Mesothelial cell of epicardium (in vitro differentiated cells): ENCODE data around the gene CCDC117. TPM values are rescaled to one million over a fixed set of nuclear protein-coding genes. Genes with fewer than 3 reads are reported as not detected.
A peak's percentile ranks its signal among the peaks of the same experiment; 100 is the strongest.
"Not testable (repeated sequence)": the region's sequence is repeated elsewhere in the genome, so short reads cannot be mapped to it uniquely, and the experiment has no call there.

Experiments
- DNase-seq, 2 experiments: peaks; one replicate each; pipeline ENCODE4 v3.0.0; 2021; ENCODE audit warnings: low spot score in 2 of 2; ENCODE audit not compliant: unreplicated experiment in 2 of 2
- H3K27ac Mint-ChIP-seq: 2 replicates; pipeline ENCODE4 v1.8.0; 2021; ENCODE audit warnings: mixed read lengths
- H3K27me3 Mint-ChIP-seq: 2 replicates; pipeline ENCODE4 v1.8.0; 2021; ENCODE audit warnings: low read depth, mixed read lengths
- H3K36me3 Mint-ChIP-seq: 2 replicates; pipeline ENCODE4 v1.8.0; 2021; ENCODE audit warnings: mixed read lengths
- H3K4me1 Mint-ChIP-seq: 2 replicates; pipeline ENCODE4 v1.8.0; 2021; ENCODE audit warnings: mixed read lengths
- H3K4me3 Mint-ChIP-seq: 2 replicates; pipeline ENCODE4 v1.8.0; 2021; ENCODE audit warnings: mild to moderate bottlenecking, moderate library complexity, mixed read lengths
- H3K9me3 Mint-ChIP-seq: 2 replicates; pipeline ENCODE4 v1.8.0; 2021; ENCODE audit warnings: mixed read lengths
- CTCF ChIP-seq: fragments of 200-600 bp; sonication (generic); IDR thresholded peaks from one replicate; pipeline ENCODE4 v1.5.0; 2021; ENCODE audit warnings: antibody characterized with exemption; ENCODE audit not compliant: unreplicated experiment
- total RNA-seq: library from RNA; stranded (reverse); gene quantifications from 3 replicates; pipeline ENCODE4 v1.2.1, GENCODE V29; 2021

The CCDC117 gene
- total RNA-seq, 1 donor from 2014 or later = 22.8 TPM

GRCh38 chr22:28819253-28820096, 47.0 kb downstream of the CCDC117 start:
- H3K27ac Mint-ChIP-seq = peak overlapping the region; percentile 83
- no peak for TF ChIP-seq CTCF
- no peaks in the 10 kb centered on the region for H3K9me3 Mint-ChIP-seq
- no peak for DNase-seq
- no peak overlapping the region for H3K4me3 Mint-ChIP-seq
- peaks cover 20% of the 10 kb centered on the region for H3K4me1 Mint-ChIP-seq
- peaks cover 1% of the 10 kb centered on the region for H3K36me3 Mint-ChIP-seq
- no peaks in the 10 kb centered on the region for H3K27me3 Mint-ChIP-seq

DNA sequence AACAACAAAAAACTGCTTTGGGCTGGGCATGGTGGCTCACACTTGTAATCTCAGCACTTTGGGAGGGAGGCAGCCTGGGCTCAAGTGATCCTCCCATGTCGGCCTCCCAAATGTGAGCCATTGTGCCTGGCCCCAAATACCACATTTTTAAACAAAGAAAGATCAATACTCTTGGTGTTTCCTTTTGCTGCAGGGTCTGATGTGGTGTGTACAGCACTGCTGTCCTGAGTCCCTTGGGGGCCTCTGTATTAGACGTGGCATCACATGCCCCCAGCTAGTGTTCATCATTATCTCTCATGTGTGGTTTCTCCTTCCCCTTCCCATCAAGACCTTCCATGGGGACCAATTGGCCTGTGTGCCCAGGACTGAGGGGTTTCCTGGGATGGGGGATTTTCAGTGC, 48.4 kb downstream of the CCDC117 start:
- TF ChIP-seq CTCF = no peak
- Mint-ChIP-seq H3K4me1 (peaks cover 20% of the 10 kb centered on the region), H3K27me3 (no peaks in the 10 kb centered on the region), H3K27ac (no peak overlapping the region), H3K36me3 (peaks cover 5% of the 10 kb centered on the region), H3K4me3 (no peak overlapping the region), H3K9me3 (no peaks in the 10 kb centered on the region)
- no peak for DNase-seq

DNA sequence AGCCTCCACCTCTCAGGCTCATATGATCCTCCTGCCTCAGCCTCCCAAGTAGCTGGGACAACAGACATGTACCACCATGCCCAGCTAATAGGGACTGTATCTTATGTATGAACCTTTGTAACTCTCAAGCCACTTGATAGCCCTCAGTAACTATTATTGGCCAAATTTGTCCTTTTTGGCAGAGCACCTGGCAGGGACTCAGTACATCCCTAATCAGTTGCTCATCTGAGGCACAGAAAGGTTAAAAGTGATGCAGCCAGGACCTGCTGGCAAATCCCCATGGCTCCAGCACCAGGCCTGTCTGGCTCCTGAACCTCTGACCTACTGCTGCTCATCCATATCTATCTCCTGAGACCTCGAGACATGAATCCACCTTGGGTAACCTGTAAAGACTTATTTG, 49.0 kb downstream of the CCDC117 start:
- Mint-ChIP-seq H3K27ac (no peak overlapping the region), H3K9me3 (no peaks in the 10 kb centered on the region), H3K27me3 (no peaks in the 10 kb centered on the region), H3K4me1 (peaks cover 20% of the 10 kb centered on the region), H3K36me3 (peaks cover 5% of the 10 kb centered on the region), H3K4me3 (no peak overlapping the region)
- no peak for DNase-seq
- TF ChIP-seq CTCF = no peak

- Mint-ChIP-seq H3K27ac (peak overlapping the region; percentile 74), H3K36me3 (peaks cover 12% of the 10 kb centered on the region), H3K4me3 (no peak overlapping the region), H3K9me3 (no peaks in the 10 kb centered on the region), H3K27me3 (no peaks in the 10 kb centered on the region), H3K4me1 (peaks cover 20% of the 10 kb centered on the region)
- DNase-seq = no peak
- TF ChIP-seq CTCF = no peak
These were observed 50.5 kb downstream of the CCDC117 start for GRCh38 chr22:28822930-28823551.

- not testable (repeated sequence) for H3K27me3 Mint-ChIP-seq, H3K4me3 Mint-ChIP-seq, H3K4me1 Mint-ChIP-seq, H3K9me3 Mint-ChIP-seq, H3K27ac Mint-ChIP-seq, DNase-seq
- peaks cover 12% of the 10 kb centered on the region for H3K36me3 Mint-ChIP-seq
These were observed 52.0 kb downstream of the CCDC117 start for GRCh38 chr22:28824455-28824854.

- not testable (repeated sequence) for H3K27ac Mint-ChIP-seq, H3K9me3 Mint-ChIP-seq, DNase-seq, H3K4me3 Mint-ChIP-seq, H3K4me1 Mint-ChIP-seq, H3K27me3 Mint-ChIP-seq
- H3K36me3 Mint-ChIP-seq = peaks cover 12% of the 10 kb centered on the region
These were observed 53.9 kb downstream of the CCDC117 start for GRCh38 chr22:28826430-28826829.
